RWPE1 (cell line): ENCODE measurements around the gene COL15A1.
"Not testable (repeated sequence)": the region's sequence is repeated elsewhere in the genome, so short reads cannot be mapped to it uniquely, and the experiment has no call there.

Experiments used
- CTCF ChIA-PET: fragments of 350-600 bp; sonication (Branson Sonifier 250); formaldehyde crosslinking; extraction: SDS; loops from one replicate; lab custom pipeline; 2021; lab: Yijun Ruan, JAX
- POLR2A ChIA-PET: fragments of 400-600 bp; formaldehyde crosslinking; extraction: SDS; loops from one replicate; lab custom pipeline; 2020; ENCODE audit warnings: antibody characterized with exemption; ENCODE audit not compliant: low non-redundant PET; lab: Yijun Ruan, JAX
- DNase-seq: peaks from one replicate; pipeline ENCODE4 v3.0.0; 2012; ENCODE audit warnings: low spot score
- H3K27ac ChIP-seq: fragments of 450-650 bp; 2 replicates; pipeline ENCODE4 v1.5.1; 2017
- TF ChIP-seq, protein P1 (sequence below): fragments of 450-650 bp; conservative IDR thresholded peaks from 2 replicates; pipeline ENCODE4 v1.5.1; 2017; ENCODE audit warnings: low read depth, mild to moderate bottlenecking

Gene COL15A1

DNA sequence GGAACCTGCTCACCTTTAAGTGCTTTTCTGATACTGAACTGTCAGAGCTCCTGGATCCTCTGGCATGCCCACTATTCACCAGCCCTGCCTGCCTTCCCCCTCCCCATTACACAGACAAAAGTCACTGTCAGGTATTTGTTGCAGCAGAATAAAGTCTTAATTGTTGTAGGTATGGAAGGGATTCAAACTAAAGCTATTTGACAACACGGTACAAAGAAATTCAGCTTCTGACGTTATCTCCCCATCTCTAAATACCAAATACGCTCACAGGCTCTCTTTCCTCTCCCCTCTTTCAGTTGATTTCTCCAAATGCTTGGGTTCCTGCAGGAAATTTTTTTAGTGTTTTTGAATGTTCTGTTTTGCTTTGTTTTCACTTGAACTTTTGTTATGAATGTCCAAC lies 151.9 kb downstream of the COL15A1 start:
- DNase-seq, result no peak
- TF ChIP-seq, protein P1, sequence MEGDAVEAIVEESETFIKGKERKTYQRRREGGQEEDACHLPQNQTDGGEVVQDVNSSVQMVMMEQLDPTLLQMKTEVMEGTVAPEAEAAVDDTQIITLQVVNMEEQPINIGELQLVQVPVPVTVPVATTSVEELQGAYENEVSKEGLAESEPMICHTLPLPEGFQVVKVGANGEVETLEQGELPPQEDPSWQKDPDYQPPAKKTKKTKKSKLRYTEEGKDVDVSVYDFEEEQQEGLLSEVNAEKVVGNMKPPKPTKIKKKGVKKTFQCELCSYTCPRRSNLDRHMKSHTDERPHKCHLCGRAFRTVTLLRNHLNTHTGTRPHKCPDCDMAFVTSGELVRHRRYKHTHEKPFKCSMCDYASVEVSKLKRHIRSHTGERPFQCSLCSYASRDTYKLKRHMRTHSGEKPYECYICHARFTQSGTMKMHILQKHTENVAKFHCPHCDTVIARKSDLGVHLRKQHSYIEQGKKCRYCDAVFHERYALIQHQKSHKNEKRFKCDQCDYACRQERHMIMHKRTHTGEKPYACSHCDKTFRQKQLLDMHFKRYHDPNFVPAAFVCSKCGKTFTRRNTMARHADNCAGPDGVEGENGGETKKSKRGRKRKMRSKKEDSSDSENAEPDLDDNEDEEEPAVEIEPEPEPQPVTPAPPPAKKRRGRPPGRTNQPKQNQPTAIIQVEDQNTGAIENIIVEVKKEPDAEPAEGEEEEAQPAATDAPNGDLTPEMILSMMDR, result no peak
- ChIA-PET POLR2A (no interaction called here), CTCF (interaction anchor here (0.7 kb wide), 1 partner anchor 12 kb away, joined by 4 read pairs; no protein-coding TSS in a partner anchor)
- H3K27ac ChIP-seq, result no peak overlapping the region

DNA sequence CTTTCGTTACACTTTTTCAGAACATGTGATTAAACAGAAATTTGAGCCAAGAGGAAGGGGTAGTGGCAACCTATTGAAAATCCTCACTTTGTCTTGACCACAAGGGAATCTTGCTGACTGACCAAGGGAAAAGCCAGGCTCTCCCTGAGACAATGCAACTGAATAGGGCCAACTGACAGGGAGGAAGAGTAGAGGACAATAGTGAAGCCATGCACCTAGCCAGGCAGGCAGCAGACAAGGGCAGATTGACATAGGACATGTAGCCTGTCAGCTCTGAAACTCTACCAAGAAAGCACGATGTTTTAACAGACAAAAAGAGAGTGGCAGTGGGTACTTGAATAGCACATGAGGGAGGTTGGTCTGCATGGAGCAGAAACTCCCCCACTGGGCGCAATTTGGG lies 152.7 kb downstream of the COL15A1 start:
- POLR2A ChIA-PET, result no interaction called here

DNA sequence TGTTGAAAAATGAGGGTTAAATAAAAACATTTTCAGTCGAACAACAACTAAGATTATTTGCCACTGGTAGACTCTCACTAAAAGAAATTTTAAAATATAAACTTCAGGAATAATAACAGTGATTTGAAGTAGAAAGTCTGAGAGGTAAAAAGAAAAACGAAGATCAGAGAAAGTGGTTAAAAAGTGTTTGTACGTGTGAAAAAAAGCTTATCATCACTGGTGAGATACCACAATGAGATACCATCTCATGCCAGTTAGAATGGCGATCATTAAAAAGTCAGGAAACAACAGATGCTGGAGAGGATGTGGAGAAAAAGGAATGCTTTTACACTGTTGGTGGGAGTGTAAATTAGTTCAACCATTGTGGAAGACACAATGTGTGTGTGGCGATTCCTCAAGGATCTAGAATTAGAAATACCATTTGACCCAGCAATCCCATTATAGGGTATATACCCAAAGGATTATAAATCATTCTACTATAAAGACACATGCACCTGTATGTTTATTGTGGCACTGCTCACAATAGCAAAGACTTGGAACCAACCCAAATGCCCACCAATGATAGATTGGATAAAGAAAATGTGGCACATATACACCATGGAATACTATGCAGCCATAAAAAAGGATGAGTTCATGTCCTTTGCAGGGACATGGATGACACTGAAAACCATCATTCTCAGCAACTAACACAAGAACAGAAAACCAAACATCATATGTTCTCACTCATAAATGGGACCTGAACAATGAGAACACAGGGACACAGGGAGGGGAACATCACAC lies 156.3 kb downstream of the COL15A1 start:
- CTCF ChIA-PET, result interaction anchor here (0.6 kb wide), 1 partner anchor 721 kb away, joined by 3 read pairs; no protein-coding TSS in a partner anchor
- DNase-seq, H3K27ac ChIP-seq, POLR2A ChIA-PET: not testable (repeated sequence)

More for the DNA sequence above, 152.7 kb downstream of the COL15A1 start:
- CTCF ChIA-PET, result interaction anchor here (0.7 kb wide), 2 partner anchors 11 to 44 kb away, joined by 3 to 4 read pairs; no protein-coding TSS in a partner anchor
- DNase-seq, result no peak
- TF ChIP-seq, protein P1, result no peak
- H3K27ac ChIP-seq, result no peak overlapping the region

DNA sequence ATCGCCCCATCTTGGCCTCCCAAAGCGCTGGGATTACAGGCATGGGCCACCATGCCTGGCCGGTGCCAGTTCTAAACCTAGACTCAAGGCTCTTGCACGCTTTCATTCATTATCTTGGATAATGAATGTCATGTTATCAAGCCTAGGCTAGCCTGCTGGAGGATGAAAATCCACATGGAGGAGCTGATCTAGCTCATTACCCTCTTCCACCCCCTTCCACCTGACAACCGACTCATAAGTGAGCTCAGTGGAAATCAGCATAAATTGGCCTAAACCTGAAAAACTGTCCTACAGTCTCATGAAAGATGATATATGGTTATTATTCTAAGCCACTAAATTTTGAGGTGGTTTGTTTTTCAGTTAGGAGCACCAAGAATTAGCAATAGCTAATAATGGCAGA lies 157.6 kb downstream of the COL15A1 start:
- H3K27ac ChIP-seq, result no peak overlapping the region
- TF ChIP-seq, protein P1, result no peak
- CTCF ChIA-PET, result no interaction called here
- POLR2A ChIA-PET, result no interaction called here
- DNase-seq, result no peak

DNA sequence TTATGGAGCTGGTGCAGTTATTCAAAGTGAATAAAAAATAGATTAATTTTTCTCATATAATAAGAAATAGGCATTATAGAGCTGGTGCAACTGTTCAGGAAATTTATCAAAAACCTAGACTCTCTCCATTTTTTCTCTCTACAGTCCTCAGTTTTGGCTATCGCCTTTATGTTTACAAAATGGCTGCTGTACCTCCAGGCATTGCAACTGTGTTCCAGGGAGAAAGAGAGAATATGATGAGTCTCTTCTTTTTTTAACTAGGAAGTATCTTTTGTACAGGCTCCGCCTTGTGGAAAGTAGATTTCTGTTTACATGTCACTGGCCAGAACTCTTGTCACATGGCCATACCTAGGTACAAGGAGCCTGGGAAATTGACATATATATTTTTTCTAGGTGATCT lies 158.1 kb downstream of the COL15A1 start:
- no peak for DNase-seq
- CTCF ChIA-PET, result no interaction called here
- POLR2A ChIA-PET, result no interaction called here

DNA sequence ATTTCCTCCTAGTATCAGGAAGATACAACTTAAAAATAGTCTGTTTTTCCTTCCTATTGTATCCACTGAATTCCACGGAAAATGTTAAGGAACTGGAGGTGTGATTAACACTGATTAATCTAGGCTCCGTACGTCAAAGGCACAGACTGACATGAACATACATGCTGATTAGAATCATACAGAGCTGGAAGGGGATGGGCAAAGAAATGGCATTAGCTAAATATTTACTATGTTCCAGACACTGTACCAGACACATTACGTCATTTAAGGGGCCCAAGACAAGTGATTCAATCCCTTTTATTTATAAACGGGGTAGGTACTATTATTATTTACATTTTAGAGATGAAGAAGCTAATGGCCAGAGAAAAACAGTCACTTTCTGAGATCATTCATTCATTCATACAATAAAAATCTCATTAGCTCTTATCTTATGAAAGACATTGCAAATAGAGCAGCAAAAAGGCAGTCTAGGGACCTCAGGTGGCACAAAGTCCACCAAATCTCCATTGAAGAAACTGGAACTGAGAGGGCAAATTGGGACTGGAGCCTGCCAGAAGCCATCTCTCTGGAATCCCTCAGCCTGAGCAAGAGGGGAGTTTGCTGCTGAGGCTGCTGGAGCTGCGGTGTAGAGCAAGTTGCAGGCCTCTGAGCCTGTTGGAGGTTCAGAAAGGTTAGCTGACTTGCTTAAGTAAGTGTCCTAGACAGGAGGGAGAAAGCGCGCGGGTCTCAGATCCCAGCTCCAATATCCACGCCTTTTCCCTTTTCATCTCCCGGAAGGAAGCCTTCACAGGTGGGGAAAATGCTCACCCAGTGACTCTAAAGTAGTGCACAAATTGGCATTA lies 159.6 kb downstream of the COL15A1 start:
- TF ChIP-seq, protein P1, result no peak
- peak overlapping the region; percentile 96 for H3K27ac ChIP-seq
- peak; percentile 76 for DNase-seq
- ChIA-PET POLR2A (no interaction called here), CTCF (interaction anchor here (2.7 kb wide), 1 partner anchor 37 kb away, joined by 8 read pairs; no protein-coding TSS in a partner anchor)

More for the DNA sequence above, 158.1 kb downstream of the COL15A1 start:
- no peak overlapping the region for H3K27ac ChIP-seq
- TF ChIP-seq, protein P1, result no peak
